ENCODE data around the gene APP. TPM values are rescaled to one million over a fixed set of nuclear protein-coding genes. Genes with fewer than 3 reads are reported as not detected.
"Not testable (repeated sequence)": the region's sequence is repeated elsewhere in the genome, so short reads cannot be mapped to it uniquely, and the experiment has no call there.

APP gene
- total RNA-seq, 1 donor from 2014 or later: 1,326 TPM

GRCh38 chr21:26099610-26100219 is 70.9 kb downstream of the APP start:
- DNase-seq (ENCODE audit: low read depth in 2 of 2): no peak

GRCh38 chr21:26098772-26099397 is 71.7 kb downstream of the APP start:
- DNase-seq (ENCODE audit: low read depth in 2 of 2): no peak

- DNase-seq (ENCODE audit: low read depth in 2 of 2): no peak
Observed at GRCh38 chr21:26097475-26097874, 73.1 kb downstream of the APP start.

GRCh38 chr21:26096494-26097371 is 73.8 kb downstream of the APP start:
- DNase-seq (ENCODE audit: low read depth in 2 of 2): no peak

GRCh38 chr21:26095131-26095530 is 75.4 kb downstream of the APP start:
- DNase-seq (ENCODE audit: low read depth in 2 of 2): no peak

GRCh38 chr21:26093122-26093521 is 77.4 kb downstream of the APP start:
- DNase-seq (ENCODE audit: low read depth in 2 of 2): peak in 1 of 2 donors; percentile 46

GRCh38 chr21:26091480-26092018 is 79.0 kb downstream of the APP start:
- DNase-seq (ENCODE audit: low read depth in 2 of 2): no peak

GRCh38 chr21:26089730-26090129 is 80.8 kb downstream of the APP start:
- no peak for DNase-seq (ENCODE audit: low read depth in 2 of 2)

GRCh38 chr21:26087223-26087918 is 83.2 kb downstream of the APP start:
- DNase-seq (ENCODE audit: low read depth in 2 of 2): no peak

GRCh38 chr21:26085882-26086281 is 84.7 kb downstream of the APP start:
- no peak for DNase-seq (ENCODE audit: low read depth in 2 of 2)

GRCh38 chr21:26085127-26085526 is 85.4 kb downstream of the APP start:
- no peak for DNase-seq (ENCODE audit: low read depth in 2 of 2)

GRCh38 chr21:26082549-26082948 is 88.0 kb downstream of the APP start:
- peak in 1 of 2 donors; percentile 38 for DNase-seq (ENCODE audit: low read depth in 2 of 2)

GRCh38 chr21:26081175-26081760 is 89.3 kb downstream of the APP start:
- DNase-seq (ENCODE audit: low read depth in 2 of 2): not testable (repeated sequence)

GRCh38 chr21:26080211-26080610 is 90.4 kb downstream of the APP start:
- DNase-seq (ENCODE audit: low read depth in 2 of 2): no peak

GRCh38 chr21:26079366-26079765 is 91.2 kb downstream of the APP start:
- peak in 1 of 2 donors; percentile 25 for DNase-seq (ENCODE audit: low read depth in 2 of 2)

GRCh38 chr21:26077521-26077920 is 93.0 kb downstream of the APP start:
- no peak for DNase-seq (ENCODE audit: low read depth in 2 of 2)

- no peak for DNase-seq (ENCODE audit: low read depth in 2 of 2)
Observed at GRCh38 chr21:26072666-26073615, 97.6 kb downstream of the APP start.

- peak in 1 of 2 donors; percentile 63 for DNase-seq (ENCODE audit: low read depth in 2 of 2)
Observed at GRCh38 chr21:26070822-26071425, 99.6 kb downstream of the APP start.

GRCh38 chr21:26070121-26070520 is 100.4 kb downstream of the APP start:
- DNase-seq (ENCODE audit: low read depth in 2 of 2): no peak

GRCh38 chr21:26068776-26069175 is 101.8 kb downstream of the APP start:
- no peak for DNase-seq (ENCODE audit: low read depth in 2 of 2)
